Measurements from ENCODE around the gene ATP13A4. TPM values are rescaled to one million over a fixed set of nuclear protein-coding genes. Genes with fewer than 3 reads are reported as not detected.

ATP13A4 gene
- total RNA-seq, 3 donors from 2014 or later (not counting 1 experiment from before 2014, with no cell fraction given) = 1.3 to 3.9 (median 3.6) TPM

- no peaks in the 10 kb centered on the region for H3K4me1 ChIP-seq (ENCODE audit: control insufficient read depth, insufficient read depth, low read length)
- H3K27me3 ChIP-seq (ENCODE audit: control insufficient read depth, insufficient read depth, low read length) = no peaks in the 10 kb centered on the region
- ATAC-seq (no peak), DNase-seq (no peak)
- Mint-ChIP-seq H3K36me3 (no peaks in the 10 kb centered on the region), H3K27ac (no peak overlapping the region), H3K27me3 (ENCODE audit: low read depth in 2 of 2) (peaks cover 0 to 3% of the 10 kb centered on the region in 2 donors), H3K4me1 (no peaks in the 10 kb centered on the region), H3K9me3 (peaks cover 0 to 2% of the 10 kb centered on the region in 2 donors), H3K4me3 (no peak overlapping the region)
- H3K36me3 ChIP-seq (ENCODE audit: control insufficient read depth, insufficient read depth, low read length) = no peaks in the 10 kb centered on the region
- WGBS (ENCODE audit: insufficient coverage) = 70% methylated on average over 2 of the region's 2 CpGs
- H3K9me3 ChIP-seq (ENCODE audit: control insufficient read depth, insufficient read depth, low read length) = no peaks in the 10 kb centered on the region
- intact Hi-C loops (cut with micrococcal nuclease) = no loop called here
- H3K27ac ChIP-seq (ENCODE audit: low read length) = no peak overlapping the region
- no peak overlapping the region for H3K4me3 ChIP-seq (ENCODE audit: low read length)
- TF ChIP-seq CTCF (IDR thresholded peaks at IDR 0.05) = no peak
These were observed 46.6 kb downstream of the ATP13A4 start for GRCh38 chr3:193508108-193508507.

GRCh38 chr3:193507566-193507965 is 47.1 kb downstream of the ATP13A4 start:
- Histone ChIP-seq H3K36me3 (ENCODE audit: control insufficient read depth, insufficient read depth, low read length) (no peaks in the 10 kb centered on the region), H3K9me3 (ENCODE audit: control insufficient read depth, insufficient read depth, low read length) (no peaks in the 10 kb centered on the region), H3K4me3 (ENCODE audit: low read length) (no peak overlapping the region), H3K27me3 (ENCODE audit: control insufficient read depth, insufficient read depth, low read length) (no peaks in the 10 kb centered on the region), H3K27ac (ENCODE audit: low read length) (no peak overlapping the region), H3K4me1 (ENCODE audit: control insufficient read depth, insufficient read depth, low read length) (no peaks in the 10 kb centered on the region)
- Mint-ChIP-seq H3K4me1 (no peaks in the 10 kb centered on the region), H3K36me3 (no peaks in the 10 kb centered on the region), H3K9me3 (peaks cover 0 to 2% of the 10 kb centered on the region in 2 donors), H3K4me3 (no peak overlapping the region), H3K27me3 (ENCODE audit: low read depth in 2 of 2) (peaks cover 0 to 3% of the 10 kb centered on the region in 2 donors), H3K27ac (no peak overlapping the region)
- TF ChIP-seq CTCF (IDR thresholded peaks at IDR 0.05) = no peak
- ATAC-seq = no peak
- intact Hi-C loops (cut with micrococcal nuclease) = no loop called here
- WGBS (ENCODE audit: insufficient coverage) = 80% methylated on average over 1 of the region's 3 CpGs
- DNase-seq = no peak

GRCh38 chr3:193506921-193507320 is 47.8 kb downstream of the ATP13A4 start:
- Histone ChIP-seq H3K27me3 (ENCODE audit: control insufficient read depth, insufficient read depth, low read length) (no peaks in the 10 kb centered on the region), H3K36me3 (ENCODE audit: control insufficient read depth, insufficient read depth, low read length) (no peaks in the 10 kb centered on the region), H3K27ac (ENCODE audit: low read length) (no peak overlapping the region), H3K4me1 (ENCODE audit: control insufficient read depth, insufficient read depth, low read length) (no peaks in the 10 kb centered on the region), H3K9me3 (ENCODE audit: control insufficient read depth, insufficient read depth, low read length) (no peaks in the 10 kb centered on the region), H3K4me3 (ENCODE audit: low read length) (no peak overlapping the region)
- no peak for DNase-seq
- intact Hi-C loops (cut with micrococcal nuclease) = no loop called here
- 88% methylated on average over 1 of the region's 1 CpG for WGBS (ENCODE audit: insufficient coverage)
- Mint-ChIP-seq H3K9me3 (peaks cover 0 to 2% of the 10 kb centered on the region in 2 donors), H3K36me3 (no peaks in the 10 kb centered on the region), H3K27me3 (ENCODE audit: low read depth in 2 of 2) (peaks cover 0 to 3% of the 10 kb centered on the region in 2 donors), H3K4me3 (no peak overlapping the region), H3K27ac (no peak overlapping the region), H3K4me1 (no peaks in the 10 kb centered on the region)
- no peak for TF ChIP-seq CTCF (IDR thresholded peaks at IDR 0.05)
- no peak for ATAC-seq

DNA sequence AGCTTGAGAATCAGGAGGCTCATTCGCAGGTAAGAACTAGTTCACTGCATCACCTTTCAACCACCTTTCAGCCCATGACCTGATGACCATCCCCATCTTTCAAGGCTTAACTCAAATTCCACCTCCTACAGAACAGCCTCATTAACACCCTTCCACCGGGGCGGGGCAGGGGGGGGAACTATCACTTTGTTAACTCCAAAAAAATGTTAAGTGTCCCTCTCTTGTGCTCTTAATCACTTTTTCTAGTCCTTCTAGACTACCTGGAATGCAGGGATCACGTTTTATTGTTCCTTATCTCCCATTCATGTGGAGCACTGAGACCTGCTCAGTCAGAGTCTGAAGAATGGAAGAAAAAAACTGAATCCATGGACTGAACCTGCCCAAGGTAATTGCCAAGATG is 51.8 kb downstream of the ATP13A4 start:
- 85% methylated on average over 4 of the region's 4 CpGs for WGBS (ENCODE audit: insufficient coverage)

More for the DNA sequence above, 51.8 kb downstream of the ATP13A4 start:
- H3K9me3 ChIP-seq (ENCODE audit: control insufficient read depth, insufficient read depth, low read length) = no peaks in the 10 kb centered on the region
- H3K27me3 Mint-ChIP-seq (ENCODE audit: low read depth in 2 of 2) = peaks cover 0 to 3% of the 10 kb centered on the region in 2 donors
- no peaks in the 10 kb centered on the region for H3K36me3 ChIP-seq (ENCODE audit: control insufficient read depth, insufficient read depth, low read length)
- H3K4me1 Mint-ChIP-seq = no peaks in the 10 kb centered on the region
- no peaks in the 10 kb centered on the region for H3K36me3 Mint-ChIP-seq
- TF ChIP-seq CTCF (IDR thresholded peaks at IDR 0.05) = no peak
- H3K4me3 ChIP-seq (ENCODE audit: low read length) = no peak overlapping the region
- H3K27ac ChIP-seq (ENCODE audit: low read length) = no peak overlapping the region
- no peaks in the 10 kb centered on the region for H3K4me1 ChIP-seq (ENCODE audit: control insufficient read depth, insufficient read depth, low read length)
- no peak for DNase-seq
- ATAC-seq = no peak
- no peak overlapping the region for H3K4me3 Mint-ChIP-seq
- no peaks in the 10 kb centered on the region for H3K9me3 Mint-ChIP-seq
- no peaks in the 10 kb centered on the region for H3K27me3 ChIP-seq (ENCODE audit: control insufficient read depth, insufficient read depth, low read length)
- intact Hi-C loops (cut with micrococcal nuclease) = no loop called here
- no peak overlapping the region for H3K27ac Mint-ChIP-seq

Measured in natural killer cell (primary cell).